HUDEP-2 (cell line): ENCODE results near the gene DEFB123.
A peak's percentile ranks its signal among the peaks of the same experiment; 100 is the strongest.

Experiments used
- DNase-seq, 76 experiments: peaks; one replicate each; lab custom pipeline; 2025; ENCODE audit not compliant: unreplicated experiment in 76 of 76; lab: John Stamatoyannopoulos, UW

DEFB123 gene

GRCh38 chr20:31473331-31474096 is 33.1 kb downstream of the DEFB123 start:
- DNase-seq, result no peak

- no peak for DNase-seq
Observed at GRCh38 chr20:31474097-31474436, 33.6 kb downstream of the DEFB123 start.

DNA sequence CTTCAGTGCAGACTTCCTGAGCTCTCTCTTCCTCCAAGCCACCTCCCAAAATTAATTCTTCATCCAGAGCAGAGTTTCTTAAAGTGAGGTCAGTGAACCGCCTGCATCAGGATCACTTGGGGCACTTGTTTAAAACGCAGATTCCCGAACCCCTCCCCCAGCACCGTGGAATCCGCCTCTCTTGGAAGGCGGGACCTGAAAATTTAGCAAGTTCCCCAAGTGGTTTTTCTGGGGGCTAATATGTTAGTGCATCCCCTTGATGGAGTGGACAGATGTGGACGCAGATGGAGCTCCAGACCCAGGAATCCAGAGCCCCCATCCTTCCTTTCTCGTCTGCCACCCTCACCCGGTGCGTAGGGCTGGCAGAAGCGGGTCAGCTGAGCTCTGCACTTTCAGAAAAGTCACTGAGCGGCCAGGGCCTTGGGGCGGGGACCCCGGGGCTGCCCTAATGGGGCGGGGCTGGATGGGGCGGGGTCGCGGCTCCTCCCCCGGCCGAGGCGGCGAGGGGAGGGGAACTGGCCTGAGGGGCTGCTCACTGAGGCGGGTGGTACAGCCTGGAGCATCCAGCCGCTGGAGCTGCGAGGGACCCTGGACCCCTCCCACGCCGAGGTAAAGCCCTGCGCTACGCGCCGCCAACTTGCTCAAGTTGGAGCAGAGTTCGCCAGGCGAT is 34.5 kb downstream of the DEFB123 start, which contains the start of the genes DEFB124 and REM1:
DEFB124 (minus strand) TSS at position 370 of the 670 bp plus-strand sequence. CDS start 2,114 bp downstream, outside the sequence.
REM1 (plus strand) TSS at position 531 of the 670 bp plus-strand sequence. CDS start 1,158 bp downstream, outside the sequence.
- DNase-seq, result no peak

DNA sequence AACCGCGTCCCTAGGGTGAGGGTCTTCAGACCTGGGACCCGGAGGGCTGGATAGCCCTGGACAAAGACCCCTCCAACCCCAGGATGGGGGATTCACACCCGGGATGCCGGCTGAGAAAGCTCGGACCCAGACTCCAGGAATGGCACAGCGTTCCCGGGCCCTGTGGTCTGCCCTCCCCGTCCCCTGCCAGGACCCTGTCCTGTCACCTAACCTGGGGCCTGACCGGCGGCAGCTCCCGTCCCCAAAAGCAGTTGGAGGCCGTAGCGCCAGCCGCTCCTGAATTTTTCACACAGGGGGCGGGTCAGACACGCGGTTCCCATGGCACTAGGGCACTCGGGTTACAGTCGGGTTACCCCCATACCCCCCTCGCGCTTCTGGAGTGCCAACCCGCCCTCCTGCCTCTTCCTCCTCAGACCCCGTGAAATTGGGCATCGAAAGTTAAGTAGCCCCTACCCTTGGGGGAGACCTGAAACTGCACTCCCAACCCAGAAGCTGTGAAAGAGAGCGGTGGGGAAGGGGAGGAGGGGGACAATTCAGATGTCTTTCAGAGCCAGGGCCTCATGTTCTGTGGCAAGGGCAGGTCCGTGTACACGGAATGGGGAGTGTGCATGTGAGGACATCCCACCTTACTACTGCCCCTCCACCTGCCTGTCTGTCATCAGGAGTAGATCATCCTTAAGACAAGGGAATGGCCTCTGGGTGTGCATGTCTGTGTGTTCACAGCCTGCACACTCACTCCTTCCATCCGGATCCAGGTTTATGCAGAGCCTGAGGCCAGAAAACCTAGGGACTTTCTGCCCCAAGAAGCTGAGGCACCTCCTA is 35.3 kb downstream of the DEFB123 start:
- DNase-seq, result no peak

- no peak for DNase-seq
Observed at GRCh38 chr20:31476294-31476585, 35.8 kb downstream of the DEFB123 start.

DNA sequence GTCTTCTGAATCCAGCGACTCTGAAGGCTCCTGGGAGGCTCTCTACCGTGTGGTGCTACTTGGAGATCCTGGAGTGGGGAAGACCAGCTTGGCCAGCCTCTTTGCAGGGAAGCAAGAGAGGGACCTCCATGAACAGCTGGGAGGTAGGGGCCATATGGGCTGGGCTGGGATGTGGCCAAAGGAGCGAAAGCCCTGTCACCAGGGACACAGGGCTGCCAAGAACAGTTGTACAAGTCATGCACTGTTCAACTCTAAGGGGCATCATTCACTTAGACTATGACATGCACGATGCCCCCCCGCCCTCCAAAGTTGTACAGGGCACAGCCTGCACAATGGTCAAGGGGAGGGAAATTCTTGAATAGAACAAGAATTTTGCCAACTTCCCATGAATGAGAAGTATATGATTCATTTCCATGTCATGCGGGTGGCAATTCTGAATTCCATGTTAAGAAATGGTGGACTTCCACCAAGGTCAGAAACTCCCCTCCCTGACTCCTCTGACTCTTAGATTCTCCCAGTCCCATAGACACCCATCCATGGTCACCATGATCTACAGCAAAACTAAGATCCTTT is 36.3 kb downstream of the DEFB123 start:
- no peak for DNase-seq

- DNase-seq, result peak in 62 of 76 experiments; percentile 9 to 87 (median 62)
Observed at GRCh38 chr20:31484001-31484400, 43.6 kb downstream of the DEFB123 start.

DNA sequence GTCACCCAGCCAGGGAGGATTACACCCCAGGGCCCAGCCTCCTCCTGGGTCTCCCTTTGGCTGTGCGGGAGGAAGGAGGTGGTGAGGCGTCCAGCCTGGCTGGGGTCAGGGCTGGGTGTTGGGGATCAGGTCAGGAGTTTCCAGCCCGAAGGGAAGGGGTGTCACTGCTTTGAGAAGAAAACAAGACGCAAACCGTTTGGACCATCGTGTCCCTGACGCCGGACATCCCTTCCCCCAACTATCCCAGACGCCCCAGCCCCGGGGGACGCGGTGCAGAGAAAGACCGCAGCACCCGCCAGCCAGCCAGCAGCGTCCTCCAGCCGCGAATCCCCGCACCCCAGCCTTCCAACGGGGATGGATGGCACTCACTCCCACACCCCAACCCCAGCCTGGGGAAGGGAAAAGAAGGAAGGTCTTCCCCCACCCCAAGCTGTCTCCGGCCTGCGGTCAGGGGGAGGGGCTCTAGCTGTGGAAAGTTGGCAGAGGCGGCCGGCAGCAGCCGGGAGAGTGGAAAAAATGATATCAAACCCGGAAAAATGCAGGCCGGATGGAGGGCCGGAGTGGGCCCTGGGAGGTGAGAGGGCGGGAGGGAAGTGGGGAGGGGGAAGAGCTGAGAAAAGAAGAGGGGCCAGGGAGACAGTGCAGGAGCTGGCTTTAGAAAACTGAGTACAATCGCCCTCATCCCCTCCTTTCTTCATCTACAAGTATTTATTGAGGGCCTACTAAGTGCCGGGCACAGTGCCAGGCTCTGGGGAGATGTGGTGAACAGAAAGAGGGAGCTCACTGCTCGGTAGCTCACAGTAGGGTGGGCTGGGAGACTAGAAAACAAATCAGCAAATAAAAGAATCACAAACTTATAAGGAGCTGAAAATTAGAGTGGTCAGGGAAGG is 45.3 kb downstream of the DEFB123 start:
- peak in 22 of 76 experiments; percentile 6 to 61 (median 30) for DNase-seq

GRCh38 chr20:31488115-31488514 is 47.7 kb downstream of the DEFB123 start:
- no peak for DNase-seq

DNA sequence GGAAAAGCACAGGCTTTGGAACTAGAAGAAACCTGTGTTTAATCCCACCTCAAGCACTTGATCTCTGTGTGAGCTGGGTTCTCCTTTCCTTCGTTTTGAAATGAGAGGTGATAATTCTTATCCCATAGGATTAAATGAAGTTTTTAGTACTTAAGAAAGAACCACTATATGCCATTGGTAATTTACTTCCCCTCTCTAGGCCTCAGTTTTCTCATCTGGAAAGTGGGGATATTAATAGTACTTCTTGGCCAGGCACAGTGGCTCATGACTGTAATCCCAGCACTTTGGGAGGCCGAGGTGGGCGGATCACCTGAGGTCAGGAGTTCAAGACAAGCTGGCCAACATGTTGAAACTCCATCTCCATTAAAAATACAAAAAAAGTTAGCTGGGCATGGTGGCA is 48.7 kb downstream of the DEFB123 start:
- DNase-seq, result no peak

GRCh38 chr20:31490752-31491151 is 50.3 kb downstream of the DEFB123 start:
- no peak for DNase-seq

DNA sequence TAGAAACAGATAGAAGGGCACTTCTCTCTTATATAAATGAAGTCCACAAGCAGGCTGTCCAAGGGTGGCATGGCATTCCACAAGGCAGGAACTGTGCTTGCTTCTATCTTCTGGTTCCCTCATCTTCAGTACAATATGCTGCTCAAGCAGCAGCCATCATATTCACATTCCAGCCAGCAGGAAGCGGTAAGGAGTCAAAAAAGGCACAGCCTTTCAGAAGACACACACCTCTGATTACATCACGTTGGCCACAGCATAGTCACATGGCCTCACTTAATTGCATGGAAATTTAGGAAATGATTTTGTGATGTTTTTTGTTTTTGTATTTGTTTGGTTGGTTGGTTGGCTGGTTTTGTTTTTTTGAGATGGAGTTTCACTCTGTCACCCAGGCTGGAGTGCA is 53.7 kb downstream of the DEFB123 start:
- peak in 21 of 76 experiments; percentile 8 to 51 (median 21) for DNase-seq

DNA sequence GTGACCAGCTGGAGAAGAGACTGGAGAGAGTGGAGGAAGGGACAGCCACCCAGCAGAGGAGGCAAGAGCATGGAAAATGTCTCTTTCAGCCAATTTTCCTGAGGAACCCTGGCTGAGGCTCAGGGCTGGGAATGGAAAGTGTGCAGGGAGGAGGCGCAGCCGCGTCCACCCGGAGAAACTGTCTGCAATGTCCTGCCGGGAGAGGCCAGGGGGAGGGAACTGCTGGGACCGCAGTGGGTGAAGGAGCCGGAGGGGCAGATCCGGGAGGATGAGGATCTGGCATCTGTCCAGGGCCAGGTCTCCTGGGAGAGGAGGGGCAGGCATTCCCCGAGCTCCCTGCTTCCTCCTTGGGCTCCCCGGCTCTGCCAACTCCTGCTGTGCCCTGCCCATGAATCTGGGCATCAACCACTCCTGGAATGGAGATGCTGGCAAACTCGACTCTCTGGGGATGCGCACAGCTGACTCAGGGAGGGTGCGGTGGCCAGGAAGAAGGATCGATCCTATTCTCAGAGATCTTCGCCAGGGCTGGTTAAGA is 56.4 kb downstream of the DEFB123 start:
- DNase-seq, result no peak

DNA sequence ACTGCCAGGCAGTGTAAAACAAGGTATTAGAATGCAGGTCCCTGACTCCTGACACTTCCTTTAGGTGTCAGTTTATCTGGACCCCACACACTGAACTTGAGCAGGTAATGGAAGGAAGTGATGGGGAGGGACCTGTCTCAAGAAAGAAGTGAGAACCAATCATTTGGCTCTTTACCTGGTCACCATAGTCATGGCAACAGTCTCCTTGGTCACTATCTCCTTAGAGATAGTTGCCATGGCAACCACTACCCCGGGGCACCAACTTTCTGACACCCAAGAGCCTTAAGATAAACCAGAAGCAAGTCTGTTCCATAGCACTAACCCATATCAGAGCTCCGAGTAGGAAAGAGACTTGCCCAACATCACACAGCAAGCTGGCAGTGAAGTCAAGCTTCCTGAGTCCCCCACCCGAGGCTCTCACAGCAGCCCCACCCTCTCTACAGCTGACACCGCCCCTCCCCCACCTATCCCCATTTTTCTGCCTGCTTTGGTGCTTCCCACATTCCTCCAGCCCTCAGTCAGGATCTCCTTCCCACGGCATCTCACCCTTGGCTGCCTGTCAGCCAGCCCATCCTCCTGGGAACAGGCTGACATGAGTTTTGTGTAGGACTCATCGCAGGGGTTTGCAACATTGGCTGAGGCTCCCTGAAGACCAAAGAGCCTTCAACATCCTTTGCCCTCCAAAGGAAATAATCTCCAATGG is 57.6 kb downstream of the DEFB123 start:
- DNase-seq, result peak in 1 of 76 experiments; percentile 6
